GM21367 (cell line): ENCODE results near the gene KSR1.
A peak's percentile ranks its signal among the peaks of the same experiment; 100 is the strongest.
"Not testable (repeated sequence)": the region's sequence is repeated elsewhere in the genome, so short reads cannot be mapped to it uniquely, and the experiment has no call there.

Experiments used
- ATAC-seq: cut with Tn5 transposase; IDR thresholded peaks from one replicate; pipeline ENCODE4 v1.9.1; 2021; ENCODE audit not compliant: unreplicated experiment

KSR1 gene

DNA sequence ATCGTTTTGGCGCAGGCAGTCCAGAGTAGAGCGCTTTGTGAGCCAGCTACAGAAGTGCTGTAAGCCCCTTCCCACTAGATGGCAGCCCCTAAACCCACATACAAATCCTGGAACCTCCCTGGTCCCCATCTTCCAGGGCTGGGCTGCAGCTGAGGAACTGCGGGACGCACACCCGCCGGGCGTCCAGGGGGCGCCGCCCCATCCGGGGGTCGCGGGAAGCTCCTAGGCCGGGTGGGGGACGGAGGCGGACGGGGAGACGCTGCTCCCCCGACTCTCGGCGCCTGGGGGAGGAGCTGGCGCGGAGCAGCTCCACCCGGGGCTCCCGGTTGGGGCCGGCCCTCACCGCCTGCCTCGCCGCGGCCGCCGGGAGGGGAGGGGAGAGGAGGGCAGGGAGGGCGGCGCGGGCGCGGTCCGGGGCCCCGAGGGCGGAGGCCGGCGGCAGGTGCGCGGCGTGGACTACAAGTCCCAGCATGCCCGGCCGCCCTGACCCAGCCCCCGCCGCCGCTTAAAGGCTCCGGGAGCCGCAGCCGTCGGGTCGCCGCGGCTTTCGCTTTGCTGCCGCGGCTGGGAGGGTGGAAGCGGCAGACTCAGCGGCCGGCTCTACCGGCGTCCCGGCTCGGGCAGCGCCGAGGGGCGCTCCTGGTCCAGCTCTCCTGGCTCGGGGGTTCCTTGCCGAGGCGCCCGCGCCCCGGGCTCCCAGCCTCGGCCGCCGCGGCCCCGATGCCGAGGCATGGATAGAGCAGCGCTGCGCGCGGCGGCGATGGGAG, at the start of gene KSR1:
KSR1 (plus strand) TSS at position 535 of the 767 bp plus-strand sequence; CDS start at position 731, 196 bp downstream.
- peak; percentile 74 for ATAC-seq

DNA sequence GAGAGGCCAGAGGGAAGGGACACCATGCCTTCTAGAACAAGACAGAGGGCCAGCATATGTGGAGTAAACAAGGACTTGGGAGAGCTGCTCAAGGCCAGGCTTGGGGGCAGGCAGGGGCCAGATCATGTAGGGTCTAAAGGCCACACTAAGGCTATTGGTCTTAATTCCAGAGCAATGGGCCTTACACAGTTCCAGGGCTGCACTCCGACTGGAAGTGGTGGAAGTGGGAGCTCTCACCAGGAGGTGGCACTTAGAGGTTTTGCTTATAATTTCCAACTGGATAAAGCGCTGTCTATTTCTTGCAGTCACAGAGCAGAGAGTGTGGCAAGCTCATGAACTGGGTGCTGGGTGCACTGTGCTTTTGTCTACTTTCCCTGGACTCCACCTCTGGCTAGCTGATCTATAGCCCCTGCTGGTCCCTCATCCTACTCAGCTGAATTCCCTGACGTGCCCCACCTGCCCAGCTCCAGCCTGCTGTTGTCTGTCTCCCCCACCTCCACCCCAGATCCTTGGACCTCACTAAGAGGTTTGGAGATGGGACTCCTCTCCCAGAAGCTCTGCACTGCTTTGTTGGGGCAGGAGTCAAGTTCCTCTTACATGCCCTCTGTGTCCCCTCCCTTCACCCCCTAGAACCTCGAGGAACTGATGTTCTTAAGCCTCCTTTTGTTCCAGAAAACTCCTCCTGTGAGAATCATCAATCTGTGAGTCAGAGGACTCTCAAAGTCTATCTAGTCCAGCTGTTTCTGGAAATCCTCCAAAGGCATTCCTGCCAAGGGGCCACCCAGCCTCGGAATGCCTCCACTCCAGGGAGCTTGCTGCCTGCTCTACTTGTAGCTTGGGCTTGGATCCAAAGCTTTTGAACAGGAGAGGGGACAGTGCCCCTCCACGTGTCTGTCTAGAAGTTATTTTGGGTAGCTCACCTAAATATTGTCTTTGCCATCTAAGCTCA, 48.1 kb upstream of the KSR1 start:
- no peak for ATAC-seq

DNA sequence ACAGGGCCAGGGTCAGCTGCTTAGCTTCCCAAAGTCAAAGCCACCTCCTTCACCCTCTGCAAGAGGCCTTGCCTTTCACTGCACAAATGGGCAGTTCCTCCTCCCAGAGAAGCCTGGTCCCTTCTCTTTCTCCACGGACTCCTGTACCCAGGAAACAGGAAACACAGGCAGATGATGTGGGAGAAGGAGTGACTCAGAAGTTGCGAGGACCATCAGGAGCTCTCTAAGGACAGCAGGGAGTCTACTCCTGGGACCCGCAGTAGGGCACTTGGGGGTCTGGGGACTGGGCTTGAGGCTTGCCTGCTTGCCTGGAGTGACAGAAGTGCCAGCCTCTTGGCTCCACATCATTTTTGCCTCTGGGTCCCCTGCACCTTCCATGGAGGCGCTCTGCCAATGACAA, 47.4 kb upstream of the KSR1 start:
- ATAC-seq, result no peak

DNA sequence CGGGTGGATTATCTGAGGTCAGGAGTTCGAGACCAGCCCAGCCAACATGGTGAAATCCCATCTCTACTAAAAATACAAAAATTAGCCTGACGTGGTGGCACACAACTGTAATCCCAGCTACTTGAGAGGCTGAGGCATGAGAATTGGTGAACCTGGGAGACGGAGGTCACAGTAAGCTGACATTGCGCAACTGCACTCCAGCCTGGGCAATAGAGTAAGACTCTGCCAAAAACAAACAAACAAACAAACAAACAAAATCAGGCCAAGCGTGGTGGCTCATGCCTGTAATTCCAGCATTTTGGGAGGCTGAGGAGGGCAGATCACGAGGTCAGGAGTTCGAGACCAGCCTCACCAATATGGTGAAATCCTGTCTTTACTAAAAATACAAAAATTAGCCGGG, 44.1 kb upstream of the KSR1 start:
- not testable (repeated sequence) for ATAC-seq

DNA sequence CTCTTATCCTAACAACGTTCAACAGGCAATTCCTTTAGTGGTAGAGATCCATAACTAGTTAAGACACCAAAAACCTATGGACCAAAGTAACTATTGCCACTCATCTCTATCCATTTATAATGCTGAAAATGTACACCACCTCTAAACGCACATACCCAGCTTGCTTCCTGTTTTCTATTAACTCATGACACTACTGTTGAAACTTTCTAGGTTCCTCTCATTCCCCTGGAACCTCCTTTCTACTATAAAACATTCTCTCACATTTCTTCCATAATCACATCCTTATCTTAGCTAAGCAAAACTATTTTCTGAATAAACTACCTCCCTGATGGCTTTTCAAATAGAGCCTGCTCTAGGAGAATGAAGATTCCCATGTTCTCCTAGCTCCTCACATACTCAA, 42.9 kb upstream of the KSR1 start:
- no peak for ATAC-seq

DNA sequence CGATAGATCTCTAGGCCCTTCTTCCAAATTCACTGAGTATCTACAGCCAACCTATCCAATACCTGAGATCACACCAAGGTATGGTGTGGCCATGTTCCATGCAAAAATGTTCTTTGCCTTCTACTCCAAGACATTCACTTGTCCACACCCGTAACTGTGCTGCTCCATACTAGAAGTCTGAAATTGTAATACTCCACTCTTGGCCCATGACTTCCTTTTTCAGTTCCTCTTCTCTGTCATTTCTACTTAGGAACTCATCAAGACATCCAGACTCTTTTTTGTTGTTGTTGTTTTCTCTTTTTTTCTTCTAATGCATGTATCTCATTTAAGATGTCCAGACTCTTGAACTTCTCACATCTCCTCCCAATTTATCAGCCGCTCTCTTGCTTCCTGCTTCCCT, 42.5 kb upstream of the KSR1 start:
- ATAC-seq, result no peak

DNA sequence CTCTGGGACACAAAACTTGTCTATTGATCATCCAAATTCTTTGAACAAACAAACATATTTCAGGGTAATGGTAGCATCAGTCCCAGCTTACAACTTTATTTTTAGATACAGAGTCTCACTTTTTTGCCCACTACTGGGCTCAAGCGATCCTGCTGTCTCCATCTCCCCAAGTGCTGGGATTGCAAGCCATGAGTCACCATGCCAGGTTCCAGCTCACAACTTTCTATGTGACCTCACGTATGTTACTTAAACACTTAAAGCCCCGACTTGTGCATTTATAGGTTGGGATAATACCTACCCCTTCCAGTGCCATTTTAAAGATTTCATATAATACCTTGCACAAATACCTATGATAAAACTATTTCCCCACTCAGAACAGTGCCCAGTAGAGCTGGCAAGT, 42.0 kb upstream of the KSR1 start:
- ATAC-seq, result no peak

DNA sequence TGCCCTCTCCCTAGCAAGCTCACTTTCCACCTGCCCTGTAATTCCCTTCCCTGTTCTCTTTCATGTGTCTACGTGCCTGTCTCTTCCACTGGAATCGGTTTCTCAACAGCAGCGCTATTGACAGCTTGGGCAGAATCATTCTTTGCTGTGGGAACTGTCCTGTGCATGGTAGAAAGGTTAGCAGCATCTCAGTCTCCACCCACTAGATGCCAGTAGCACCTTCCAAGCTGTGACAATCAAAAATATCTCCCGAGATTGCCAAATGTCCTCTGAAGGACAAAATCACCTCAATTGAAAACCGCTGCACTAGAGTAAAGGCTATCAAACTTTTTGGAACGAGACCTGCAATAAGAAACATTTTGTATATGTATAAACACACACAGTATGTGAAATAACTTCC, 41.6 kb upstream of the KSR1 start:
- ATAC-seq, result no peak

DNA sequence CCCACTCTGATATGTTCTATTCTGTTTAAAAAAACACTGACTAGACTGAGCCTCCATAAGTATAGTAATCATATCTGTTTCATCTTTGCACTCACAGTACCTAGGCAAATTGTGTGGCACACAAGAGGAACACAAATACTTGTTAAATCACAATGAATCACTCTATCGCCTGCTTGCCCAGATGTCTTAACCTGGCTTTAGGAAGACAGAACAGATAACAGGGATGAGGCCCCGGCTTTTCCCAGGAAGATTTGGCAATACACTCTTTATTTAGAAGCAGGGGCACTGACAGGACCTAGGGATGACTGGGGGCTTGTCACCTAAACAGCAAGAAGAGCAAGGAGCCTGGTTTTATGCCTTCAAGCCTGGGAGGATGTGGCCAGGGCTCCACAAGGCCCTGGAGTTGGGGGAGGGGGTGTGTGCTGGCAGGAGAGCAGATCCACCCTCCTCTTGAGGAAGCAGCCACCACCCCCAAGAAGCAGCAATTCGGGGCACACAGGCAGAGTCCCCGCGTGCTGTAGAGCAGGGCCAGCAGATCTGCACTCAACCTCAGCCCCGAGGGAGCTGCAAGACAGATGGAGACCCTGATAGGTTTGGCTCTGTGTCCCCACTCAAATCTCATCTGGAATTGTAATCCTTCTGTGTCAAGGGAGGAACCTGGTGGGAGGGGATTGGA, 41.0 kb upstream of the KSR1 start:
- no peak for ATAC-seq

DNA sequence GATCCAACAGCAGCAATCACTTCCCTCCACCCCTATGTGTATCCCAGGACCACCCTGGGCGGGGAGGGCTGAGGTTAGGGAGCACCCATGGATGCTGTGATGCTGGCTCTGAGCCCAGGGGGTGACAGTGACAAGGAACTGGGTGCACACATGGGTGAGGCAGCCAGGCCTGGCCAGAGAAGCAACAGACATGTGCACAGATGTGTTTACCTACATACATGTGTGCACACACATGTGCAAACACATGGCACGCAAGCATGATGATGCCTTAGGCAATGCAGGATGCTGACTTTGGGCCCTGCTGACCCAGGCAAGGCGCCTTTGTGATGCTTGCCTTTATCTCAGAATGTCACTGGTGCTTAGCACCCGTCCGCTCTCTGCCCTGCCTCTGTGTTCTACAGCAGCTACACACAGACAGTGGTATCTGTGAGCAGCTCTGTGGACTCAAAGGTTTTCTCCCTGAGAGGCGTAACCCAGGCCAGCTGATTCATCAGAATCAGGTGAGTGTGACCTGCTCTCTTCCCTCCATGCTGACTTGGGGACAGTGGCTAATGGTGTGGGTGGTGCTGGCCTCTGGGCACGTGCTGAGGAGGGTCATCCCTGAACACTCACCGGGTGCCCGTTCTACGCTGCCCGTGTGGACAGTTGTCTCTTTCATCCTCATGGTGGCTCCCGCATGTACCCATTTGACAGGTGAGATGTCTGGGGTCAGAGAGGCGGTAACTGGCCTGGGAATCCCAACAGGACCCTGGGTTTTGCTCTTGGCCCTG, 38.5 kb upstream of the KSR1 start:
- ATAC-seq, result no peak

DNA sequence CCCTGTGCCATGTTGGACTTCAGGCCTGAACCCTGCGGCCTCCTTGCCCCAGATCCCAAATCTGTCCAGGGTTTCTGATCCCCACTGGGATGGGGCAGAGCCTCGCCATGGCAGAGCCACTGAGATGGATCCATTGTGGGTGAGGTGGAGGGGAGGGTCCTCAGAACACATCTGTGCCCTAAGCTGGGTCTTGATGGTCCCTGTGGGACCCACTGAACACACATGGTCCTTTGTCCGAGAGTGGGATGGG, 38.0 kb upstream of the KSR1 start:
- no peak for ATAC-seq

DNA sequence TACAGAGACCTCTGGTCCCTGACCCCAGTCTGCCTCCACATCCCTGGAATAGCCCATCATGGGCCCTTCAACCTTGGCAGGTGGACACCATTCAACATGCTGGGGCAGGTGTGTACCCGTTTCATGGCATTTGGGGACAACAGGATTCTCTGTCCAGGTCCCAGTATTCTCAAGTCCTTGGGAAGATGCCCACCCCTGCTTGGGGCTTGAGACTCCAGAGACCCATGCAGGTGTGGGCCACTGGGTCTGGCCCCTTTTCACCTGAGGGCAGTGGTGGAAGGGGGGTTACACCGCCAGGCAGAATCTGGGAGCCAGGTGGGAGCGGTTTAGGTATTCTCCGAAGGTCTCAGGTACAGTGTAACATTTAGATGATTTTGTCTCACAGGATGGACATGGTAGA, 37.1 kb upstream of the KSR1 start:
- ATAC-seq, result no peak

DNA sequence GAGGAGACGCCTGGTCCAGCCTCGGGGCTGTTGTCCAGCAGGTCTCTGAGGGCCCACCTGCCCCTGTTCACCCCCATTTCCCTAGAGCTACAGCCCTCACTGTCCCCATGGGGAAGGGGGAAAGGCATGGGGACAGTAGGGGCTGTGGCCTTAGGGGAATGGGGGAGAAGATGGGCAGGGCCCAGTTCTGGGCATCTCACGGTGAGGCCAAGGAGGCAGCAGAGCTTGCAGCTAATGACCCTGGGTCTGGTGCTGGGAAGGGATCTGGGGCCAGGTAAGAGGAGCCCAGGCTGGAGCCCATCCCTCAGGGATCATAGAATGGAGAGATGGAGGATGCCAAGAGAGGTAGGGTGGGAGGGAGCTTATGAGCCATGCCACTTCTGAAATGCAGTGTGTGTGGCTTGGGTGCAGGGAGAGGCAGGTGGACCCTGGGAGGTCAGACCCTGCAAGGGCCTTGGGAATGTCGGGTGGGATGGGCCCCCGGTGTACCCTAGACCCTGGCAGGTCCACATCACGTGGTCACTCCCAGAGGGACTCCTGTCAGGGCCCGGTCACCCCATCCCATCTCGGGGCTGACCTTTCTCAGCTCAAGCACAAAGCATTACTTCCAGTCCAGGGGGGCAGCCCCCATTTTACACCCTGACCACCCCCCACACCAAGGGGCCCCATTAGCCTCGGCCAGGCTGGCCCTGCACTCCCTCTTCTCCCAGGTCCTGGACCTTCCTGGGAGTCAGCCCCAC, 35.9 kb upstream of the KSR1 start:
- no peak for ATAC-seq

DNA sequence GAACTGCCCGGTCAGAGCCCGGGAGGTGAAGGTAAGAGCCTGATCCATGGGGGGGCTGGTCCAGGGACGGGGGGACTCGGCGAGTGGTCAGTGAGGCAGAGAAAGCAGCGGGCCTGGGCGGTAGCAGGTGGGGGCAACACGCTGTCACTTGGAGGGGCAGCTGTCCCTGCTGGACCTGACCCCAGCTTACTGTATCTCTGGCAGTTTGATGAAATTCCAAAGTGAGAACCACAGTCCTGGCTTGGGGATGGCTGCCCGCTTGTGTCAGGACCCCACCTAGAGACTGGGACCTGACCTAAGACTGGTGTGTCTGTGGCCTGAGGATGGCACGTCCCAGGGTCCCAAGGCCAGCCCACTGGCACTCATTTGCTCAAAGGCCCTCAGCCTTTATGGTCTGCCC, 35.1 kb upstream of the KSR1 start:
- ATAC-seq, result no peak

DNA sequence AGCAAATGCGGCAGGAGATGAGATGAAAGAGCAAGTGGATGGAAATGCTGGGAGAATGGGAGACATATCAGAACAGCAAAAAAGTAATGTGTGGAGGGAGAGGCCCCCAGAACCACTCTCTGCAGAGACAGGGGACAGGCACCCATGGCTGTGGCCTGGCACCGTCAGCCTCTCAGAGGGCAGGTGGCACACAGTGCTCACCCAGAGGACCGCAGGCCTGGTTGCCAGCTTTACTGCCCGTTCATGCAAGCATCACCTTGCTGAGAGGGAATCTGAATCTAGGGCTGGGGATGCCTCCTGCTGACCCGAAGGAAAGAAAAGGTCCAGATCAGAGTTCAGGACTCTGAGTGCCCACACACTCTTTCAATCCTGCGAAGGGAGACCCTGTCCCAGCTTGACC, 34.6 kb upstream of the KSR1 start:
- not testable (repeated sequence) for ATAC-seq

DNA sequence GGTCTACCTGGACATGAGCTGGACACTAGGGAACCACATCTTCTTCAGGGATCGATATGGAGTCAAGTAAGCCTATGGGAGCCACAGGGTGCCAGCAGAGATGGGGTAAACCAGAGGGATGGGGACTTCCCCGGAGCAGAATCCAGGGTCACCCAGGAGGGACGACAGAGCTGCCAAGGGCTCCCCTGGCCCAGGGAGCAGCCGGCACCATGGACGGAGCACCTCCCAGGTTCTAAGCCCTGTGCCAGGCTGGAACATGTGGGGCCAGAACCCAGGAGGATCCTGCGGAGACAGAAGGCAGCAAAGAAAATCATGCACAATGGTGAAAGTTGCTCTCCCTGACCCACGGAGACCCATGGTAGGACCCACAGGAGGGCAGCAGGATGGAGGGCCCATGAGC, 33.6 kb upstream of the KSR1 start:
- no peak for ATAC-seq

DNA sequence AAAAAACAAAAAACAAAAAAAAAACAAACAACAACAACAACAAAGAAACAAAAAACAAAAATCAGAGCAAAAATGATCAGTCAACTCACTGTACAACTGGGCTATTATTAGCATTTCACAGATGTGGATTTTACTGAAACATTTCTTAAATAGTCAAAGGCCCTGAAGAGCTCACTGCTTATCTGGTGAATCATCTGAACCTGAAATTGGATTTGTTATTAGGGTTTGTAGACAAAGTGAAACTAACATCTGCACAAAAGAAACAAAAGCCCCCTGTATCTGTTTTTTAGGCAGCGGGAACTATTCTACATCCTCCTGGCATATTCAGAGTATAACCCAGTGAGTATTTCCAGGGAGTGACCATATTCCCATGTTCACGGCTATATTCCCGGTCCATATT, 32.6 kb upstream of the KSR1 start:
- no peak for ATAC-seq

DNA sequence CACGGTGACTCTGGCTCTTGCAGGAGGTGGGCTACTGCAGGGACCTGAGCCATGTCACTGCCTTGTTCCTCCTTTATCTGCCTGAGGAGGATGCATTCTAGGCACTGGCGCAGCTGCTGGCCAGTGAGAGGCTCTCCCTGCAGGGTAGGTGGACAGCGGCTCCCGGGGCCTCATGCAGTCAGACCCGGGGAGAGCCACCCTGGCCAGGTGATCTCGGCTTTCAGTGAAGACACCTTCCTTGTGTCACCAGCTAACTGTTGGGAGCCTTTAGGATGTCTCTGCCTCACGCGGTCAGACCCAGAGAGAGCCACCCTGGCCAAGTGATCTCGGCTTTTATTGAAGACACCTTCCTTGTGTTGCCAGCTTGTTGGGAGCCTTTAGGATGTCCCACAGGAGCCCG, 31.7 kb upstream of the KSR1 start:
- no peak for ATAC-seq

DNA sequence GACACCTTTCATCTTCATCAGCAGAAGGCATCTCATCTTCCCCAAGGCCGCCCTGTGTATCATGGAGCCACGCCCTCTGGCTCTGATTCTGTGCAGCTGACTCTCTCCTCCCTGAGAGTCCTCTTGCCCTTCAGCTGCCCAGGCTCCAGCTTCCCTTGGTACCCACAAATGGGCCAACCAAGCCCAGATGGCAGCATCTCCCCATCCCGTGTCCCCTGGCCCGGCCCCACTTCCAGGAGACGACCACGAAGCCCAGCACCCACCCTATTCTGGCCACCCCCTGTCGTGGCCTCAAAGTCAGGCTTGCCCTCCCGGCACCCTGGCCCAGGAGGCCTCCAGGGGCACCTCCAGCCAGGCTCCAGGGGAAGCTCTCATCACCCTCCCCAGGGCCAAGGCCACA, 31.3 kb upstream of the KSR1 start:
- no peak for ATAC-seq

DNA sequence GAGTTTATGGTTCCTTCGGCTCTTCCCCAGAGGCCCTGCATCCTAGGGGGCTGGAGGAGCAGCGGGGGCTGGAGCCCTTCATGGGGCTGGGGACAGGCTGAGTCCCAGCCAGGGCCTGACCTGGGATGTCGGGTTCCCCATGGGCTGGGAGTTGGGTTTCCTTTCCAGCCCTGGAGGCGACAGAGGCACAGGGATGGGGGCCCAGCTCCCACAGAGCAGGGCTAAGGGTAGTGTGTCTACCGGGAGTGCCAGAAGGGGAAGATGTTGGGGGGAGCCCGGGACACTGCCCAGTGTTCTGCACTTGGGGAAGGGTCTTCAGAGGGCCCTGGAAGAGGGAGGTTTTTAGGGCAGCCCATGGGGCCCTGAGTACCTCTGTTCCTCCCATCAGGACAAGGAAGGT, 30.7 kb upstream of the KSR1 start:
- not testable (repeated sequence) for ATAC-seq

DNA sequence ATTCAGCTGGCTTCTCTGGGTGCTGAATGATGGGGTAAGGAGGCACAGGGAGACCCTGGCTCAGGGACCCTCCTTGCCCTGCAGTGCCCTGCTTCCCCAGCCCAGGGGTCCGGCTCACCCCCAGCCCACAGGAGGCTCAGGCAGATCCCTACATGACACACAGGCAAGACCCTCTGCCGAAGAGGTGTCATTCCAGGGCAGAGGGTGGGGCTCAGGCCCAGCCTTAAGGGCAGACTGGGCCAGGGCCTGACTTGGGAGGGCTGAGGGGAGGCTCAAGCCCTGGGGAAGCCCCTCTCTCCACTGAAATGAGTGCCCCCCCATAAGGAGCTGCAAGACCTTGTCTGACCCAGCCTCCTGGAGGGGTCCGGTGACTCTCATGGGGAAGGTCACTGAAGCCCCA, 30.3 kb upstream of the KSR1 start:
- no peak for ATAC-seq
